ENCODE measurements around the gene MCM8. TPM values are rescaled to one million over a fixed set of nuclear protein-coding genes. Genes with fewer than 3 reads are reported as not detected.
A peak's percentile ranks its signal among the peaks of the same experiment; 100 is the strongest.

The MCM8 gene
- polyA plus RNA-seq, 3 donors, result 0.07 to 0.51 (median 0.18) TPM

GRCh38 chr20:6014017-6014416 lies 63.6 kb downstream of the MCM8 start:
- WGBS (ENCODE audit: insufficient coverage), result no CpG with 5 or more reads among the region's 3 CpGs
- peak overlapping the region in 1 of 7 donors; percentile 57 for H3K27ac Mint-ChIP-seq

GRCh38 chr20:6014957-6015356 lies 64.5 kb downstream of the MCM8 start:
- H2AFZ ChIP-seq (ENCODE audit: insufficient read depth, low read depth, low read length, poor library complexity, severe bottlenecking), result no peak overlapping the region
- H3K27ac ChIP-seq (ENCODE audit: low read depth in 1 of 2, low read length in 2 of 2), result no peak overlapping the region
- Mint-ChIP-seq H3K4me3 (no peak overlapping the region), H3K36me3 (peaks cover 73 to 89% of the 10 kb centered on the region in 2 donors), H3K4me1 (peaks cover 19% of the 10 kb centered on the region), H3K9me3 (no peaks in the 10 kb centered on the region), H3K27me3 (ENCODE audit: low read depth in 3 of 3) (no peaks in the 10 kb centered on the region), H3K27ac (peak overlapping the region in 2 of 7 donors; percentile 43 to 60)
- DNase-seq, result no peak
- no peak for TF ChIP-seq CTCF (IDR thresholded peaks at IDR 0.05)
- H3K79me2 ChIP-seq (ENCODE audit: insufficient read depth, low read length), result peaks cover 93% of the 10 kb centered on the region
- peaks cover 63 to 87% of the 10 kb centered on the region in 2 donors for H3K36me3 ChIP-seq (replicated peaks in 1 of 2; ENCODE audit: control insufficient read depth in 1 of 2, insufficient read depth in 2 of 2, low read length in 2 of 2)
- peaks cover 9% of the 10 kb centered on the region in 2 donors for H3K4me1 ChIP-seq (ENCODE audit: control insufficient read depth in 1 of 2, insufficient read depth in 2 of 2, low read length in 2 of 2)
- H3K9ac ChIP-seq (ENCODE audit: insufficient read depth, low read length, poor library complexity, severe bottlenecking), result no peak overlapping the region
- H4K20me1 ChIP-seq (ENCODE audit: insufficient read depth, low read length), result peaks cover 64% of the 10 kb centered on the region
- H3K27me3 ChIP-seq (ENCODE audit: control insufficient read depth in 2 of 2, insufficient read depth in 2 of 2, low read length in 2 of 2), result no peaks in the 10 kb centered on the region
- H3K4me2 ChIP-seq (replicated peaks; ENCODE audit: extremely low read depth, low read length, poor library complexity, severe bottlenecking), result no peak overlapping the region
- H3K4me3 ChIP-seq (replicated peaks in 1 of 3; ENCODE audit: low read depth in 2 of 3, low read length in 3 of 3), result no peak overlapping the region
- intact Hi-C loops (cut with micrococcal nuclease), result no loop called here
- WGBS (ENCODE audit: insufficient coverage), result 100% methylated on average over 2 of the region's 4 CpGs
- H3K9me3 ChIP-seq (replicated peaks in 1 of 2; ENCODE audit: control insufficient read depth in 1 of 2, insufficient read depth in 1 of 2, low read length in 2 of 2), result no peaks in the 10 kb centered on the region

More at GRCh38 chr20:6014017-6014416, 63.6 kb downstream of the MCM8 start:
- Mint-ChIP-seq H3K4me3 (no peak overlapping the region), H3K4me1 (peaks cover 22% of the 10 kb centered on the region), H3K9me3 (no peaks in the 10 kb centered on the region), H3K27me3 (ENCODE audit: low read depth in 3 of 3) (no peaks in the 10 kb centered on the region), H3K36me3 (peaks cover 67 to 82% of the 10 kb centered on the region in 2 donors)
- H4K20me1 ChIP-seq (ENCODE audit: insufficient read depth, low read length), result peaks cover 64% of the 10 kb centered on the region
- no peak overlapping the region for H3K4me2 ChIP-seq (replicated peaks; ENCODE audit: extremely low read depth, low read length, poor library complexity, severe bottlenecking)
- no peak overlapping the region for H3K9ac ChIP-seq (ENCODE audit: insufficient read depth, low read length, poor library complexity, severe bottlenecking)
- H3K27ac ChIP-seq (ENCODE audit: low read depth in 1 of 2, low read length in 2 of 2), result peak overlapping the region in 1 of 2 donors; percentile 66
- no peak for TF ChIP-seq CTCF (IDR thresholded peaks at IDR 0.05)
- intact Hi-C loops (cut with micrococcal nuclease), result no loop called here
- no peaks in the 10 kb centered on the region for H3K27me3 ChIP-seq (ENCODE audit: control insufficient read depth in 2 of 2, insufficient read depth in 2 of 2, low read length in 2 of 2)
- peaks cover 63 to 79% of the 10 kb centered on the region in 2 donors for H3K36me3 ChIP-seq (replicated peaks in 1 of 2; ENCODE audit: control insufficient read depth in 1 of 2, insufficient read depth in 2 of 2, low read length in 2 of 2)
- peaks cover 18 to 19% of the 10 kb centered on the region in 2 donors for H3K4me1 ChIP-seq (ENCODE audit: control insufficient read depth in 1 of 2, insufficient read depth in 2 of 2, low read length in 2 of 2)
- H3K4me3 ChIP-seq (replicated peaks in 1 of 3; ENCODE audit: low read depth in 2 of 3, low read length in 3 of 3), result no peak overlapping the region
- no peak overlapping the region for H2AFZ ChIP-seq (ENCODE audit: insufficient read depth, low read depth, low read length, poor library complexity, severe bottlenecking)
- peaks cover 93% of the 10 kb centered on the region for H3K79me2 ChIP-seq (ENCODE audit: insufficient read depth, low read length)
- H3K9me3 ChIP-seq (replicated peaks in 1 of 2; ENCODE audit: control insufficient read depth in 1 of 2, insufficient read depth in 1 of 2, low read length in 2 of 2), result no peaks in the 10 kb centered on the region
- no peak for DNase-seq
